ENCODE results near the gene GTF3C6.
"Not testable (repeated sequence)": the region's sequence is repeated elsewhere in the genome, so short reads cannot be mapped to it uniquely, and the experiment has no call there.

Gene GTF3C6

DNA sequence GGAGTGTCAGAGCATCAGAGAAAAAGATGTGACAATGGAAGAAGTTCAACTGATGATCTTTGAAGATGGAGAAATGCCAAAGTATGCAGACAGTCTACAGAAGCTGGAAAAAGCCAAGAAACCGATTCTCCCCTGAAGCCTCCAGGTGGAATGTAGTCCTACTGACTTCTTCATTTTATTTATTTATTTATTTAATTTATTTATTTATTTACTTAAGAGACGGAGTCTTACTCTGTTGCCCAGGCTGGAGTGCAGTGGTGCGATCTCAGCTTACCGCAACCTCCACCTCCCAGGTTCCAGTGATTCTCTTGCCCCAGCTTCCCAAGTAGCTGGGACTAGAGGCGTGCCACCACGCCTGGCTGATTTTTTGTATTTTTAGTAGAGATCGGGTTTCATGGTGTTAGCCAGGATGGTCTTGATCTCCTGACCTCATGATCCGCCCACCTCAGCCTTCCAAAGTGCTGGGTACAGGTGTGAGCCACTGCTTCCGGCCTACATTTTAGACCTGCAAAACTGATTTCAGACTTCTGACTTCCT lies 21.1 kb downstream of the GTF3C6 start:
- no peak for DNase-seq (ENCODE audit: low read depth)

DNA sequence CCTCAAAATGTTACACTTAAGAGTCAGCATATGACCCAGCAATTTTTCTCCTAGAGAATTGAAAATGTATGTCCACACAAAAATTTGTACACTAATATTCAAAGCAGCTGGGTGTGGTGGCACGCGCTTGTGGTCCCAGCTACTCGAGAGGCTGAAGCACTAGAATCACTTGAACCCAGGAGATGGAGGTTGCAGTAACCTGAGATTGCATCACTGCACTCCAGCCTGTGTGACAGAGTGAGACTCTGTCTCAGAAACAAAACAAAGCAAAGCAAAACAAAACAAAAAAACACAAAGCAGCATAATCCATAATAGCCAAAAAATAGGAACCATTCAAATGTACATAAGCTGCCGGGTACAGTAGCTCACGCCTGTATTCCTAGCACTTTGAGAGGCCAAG lies 21.7 kb downstream of the GTF3C6 start:
- no peak for DNase-seq (ENCODE audit: low read depth)

DNA sequence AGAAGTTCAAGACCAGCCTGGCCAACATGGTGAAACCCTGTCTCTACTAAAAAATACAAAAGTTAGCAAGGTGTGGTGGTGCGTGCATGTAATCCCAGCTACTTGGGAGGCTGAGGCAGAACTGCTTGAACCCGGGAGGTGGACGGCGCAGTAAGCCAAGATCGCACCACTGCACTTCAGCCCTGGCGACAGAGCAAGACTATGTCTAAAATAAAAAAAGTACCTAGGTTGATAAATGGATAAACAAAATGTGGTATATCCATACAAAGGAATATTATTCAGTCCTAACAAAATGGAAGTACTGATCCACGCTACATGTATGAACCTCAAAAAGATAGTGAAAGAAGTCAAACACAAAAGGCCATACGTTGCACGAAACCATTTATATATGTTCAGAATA lies 22.1 kb downstream of the GTF3C6 start:
- no peak for DNase-seq (ENCODE audit: low read depth)

DNA sequence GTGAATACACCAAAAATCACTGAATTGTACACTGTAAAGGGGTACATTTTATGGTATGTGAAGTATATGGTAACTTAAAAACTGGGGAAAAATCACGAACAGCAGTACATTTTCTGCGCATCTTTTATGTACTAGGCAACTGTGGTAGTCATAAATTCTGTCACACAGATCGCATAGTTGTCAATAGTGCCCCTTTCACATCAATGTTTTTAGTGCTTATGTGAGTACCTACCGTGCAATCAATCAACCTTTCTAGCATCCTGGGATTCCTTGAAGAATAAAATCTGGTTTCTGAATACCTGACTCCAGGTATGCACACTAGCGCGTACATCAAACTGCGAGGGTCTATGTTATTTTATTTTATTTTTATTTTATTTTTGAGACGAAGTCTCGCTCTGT lies 22.7 kb downstream of the GTF3C6 start:
- no peak for DNase-seq (ENCODE audit: low read depth)

DNA sequence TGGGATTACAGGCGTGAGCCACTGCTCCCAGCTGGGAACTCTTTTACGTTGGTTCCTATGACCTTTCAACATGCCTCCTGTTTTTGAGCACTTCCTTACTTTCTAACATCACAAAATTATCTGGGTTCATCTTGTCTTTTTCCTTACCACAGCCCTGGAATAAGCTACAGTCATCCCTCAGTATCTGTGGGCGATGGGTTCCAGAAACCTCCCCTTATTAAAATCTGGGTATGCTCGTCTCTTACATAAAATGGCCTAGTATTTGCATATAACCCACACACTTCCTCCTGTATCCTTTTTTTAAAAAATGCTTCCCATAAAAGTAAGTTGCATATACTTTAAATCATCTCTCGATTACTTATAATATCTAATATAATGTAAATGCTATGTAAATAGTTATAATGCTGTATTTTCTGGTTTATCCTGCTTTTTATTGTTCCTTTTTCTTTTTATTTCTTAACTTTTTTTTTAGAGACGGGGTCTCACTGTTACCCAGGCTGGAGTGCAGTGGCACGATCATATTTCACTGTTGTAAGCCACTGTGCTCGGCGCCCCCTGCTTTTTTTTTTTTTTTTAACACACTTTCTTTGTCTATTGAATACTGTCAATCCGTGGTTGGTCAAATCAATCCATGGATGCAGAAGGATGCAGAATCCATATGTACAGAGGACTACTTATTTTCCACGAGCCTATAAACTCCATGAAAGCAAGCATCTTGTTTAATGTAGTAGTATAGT lies 32.5 kb downstream of the GTF3C6 start:
- DNase-seq (ENCODE audit: low read depth) = no peak

DNA sequence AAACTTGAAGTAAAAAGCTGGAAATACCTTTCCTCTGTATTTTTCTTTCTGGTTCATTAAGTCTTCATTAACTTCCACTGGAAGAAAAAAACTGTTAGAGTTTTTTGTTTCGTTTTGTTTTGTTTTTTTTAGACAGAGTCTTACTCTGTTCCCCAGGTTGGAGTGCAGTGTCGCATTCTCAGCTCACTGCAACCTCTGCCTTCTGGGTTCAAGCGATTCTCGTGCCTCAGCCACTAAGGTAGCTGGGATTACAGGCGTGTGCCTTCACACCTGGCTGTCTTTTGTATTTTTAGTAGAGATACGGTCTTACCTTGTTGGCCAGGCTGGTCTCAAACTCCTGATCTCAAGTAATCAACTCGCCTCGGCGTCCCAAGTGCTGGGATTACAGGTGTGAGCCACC lies 38.2 kb downstream of the GTF3C6 start:
- no peak for DNase-seq (ENCODE audit: low read depth)

DNA sequence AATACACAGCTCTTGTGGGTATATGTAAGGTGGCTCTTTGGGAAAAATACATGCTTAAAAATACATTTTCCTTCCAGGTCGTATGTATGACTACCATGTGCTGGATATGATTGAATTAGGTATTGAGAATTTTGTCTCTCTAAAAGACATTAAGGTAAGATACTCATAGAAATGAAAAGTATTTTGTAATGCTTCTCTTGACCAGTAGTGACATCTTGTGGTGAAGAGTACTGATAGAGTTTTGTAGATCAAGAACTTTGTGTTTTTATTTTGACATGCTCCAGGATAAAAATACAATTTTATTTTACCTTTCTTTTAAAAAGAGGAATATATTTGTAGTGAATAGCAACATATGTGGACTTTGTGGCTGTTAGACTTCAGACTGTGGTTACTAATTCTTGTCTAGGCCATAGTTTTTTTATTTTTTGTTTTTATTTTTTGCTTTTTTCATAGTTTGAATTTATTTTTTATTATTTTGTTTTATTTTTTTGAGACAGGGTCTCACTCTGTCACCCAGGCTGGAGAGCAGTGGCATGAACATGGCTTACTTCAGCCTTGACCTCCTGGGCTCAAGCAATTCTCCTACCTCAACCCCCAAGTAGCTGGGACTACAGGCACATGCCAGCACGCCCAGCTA lies 41.2 kb downstream of the GTF3C6 start:
- DNase-seq (ENCODE audit: low read depth) = no peak

DNA sequence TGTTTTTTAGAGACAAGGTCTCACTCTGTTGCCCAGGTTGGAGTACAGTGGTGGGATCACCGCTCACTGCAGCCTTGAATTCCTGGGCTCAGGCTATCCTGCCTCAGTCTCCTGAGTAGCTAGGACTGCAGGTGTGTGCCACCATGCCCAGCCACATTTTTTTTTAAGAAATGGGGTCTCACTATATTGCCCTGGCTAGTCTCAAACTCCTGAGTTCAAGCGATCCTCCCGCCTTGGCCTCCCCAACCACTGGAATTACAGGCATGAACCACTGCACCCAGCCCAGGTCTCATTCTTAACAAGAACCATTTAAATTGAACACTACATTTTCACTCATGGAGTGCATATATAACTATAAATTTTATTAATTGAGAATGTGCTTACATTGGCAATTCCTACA lies 43.8 kb downstream of the GTF3C6 start:
- no peak for DNase-seq (ENCODE audit: low read depth)

DNA sequence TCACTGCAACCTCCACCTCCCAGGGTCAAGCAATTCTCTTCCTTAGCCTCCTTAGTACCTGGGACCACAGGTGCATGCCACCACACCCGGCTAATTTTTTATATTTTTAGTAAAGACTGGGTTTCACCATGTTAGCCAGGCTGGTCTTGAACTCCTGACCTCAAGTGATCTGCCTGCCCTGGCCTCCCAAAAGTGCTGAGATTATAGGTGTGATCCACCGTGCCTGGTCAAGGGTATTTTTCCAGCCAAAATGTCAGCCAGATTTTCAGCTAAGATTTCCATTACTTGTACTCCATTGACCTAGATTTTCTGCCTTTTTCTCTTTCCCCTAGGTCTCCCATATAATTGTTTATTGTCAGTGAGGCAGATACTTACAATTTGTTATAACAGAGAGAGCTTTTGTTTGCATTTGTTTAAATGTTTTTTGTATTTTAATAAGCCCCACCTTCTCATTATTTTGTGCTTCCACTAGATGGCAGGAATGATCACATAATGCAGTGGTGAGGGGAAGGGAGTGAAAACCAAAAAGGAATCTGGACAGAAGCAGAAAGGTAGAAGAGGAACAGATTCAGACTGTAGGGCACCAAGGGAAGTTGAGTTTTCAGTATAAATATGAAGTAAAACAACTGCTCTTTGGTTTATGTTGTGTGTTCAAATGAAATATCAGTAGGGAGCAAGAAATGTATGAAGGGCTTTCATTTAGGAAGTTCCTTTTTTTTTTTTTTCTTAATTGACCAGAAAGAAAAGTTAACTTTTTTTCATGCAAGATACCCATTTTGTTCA lies 53.0 kb downstream of the GTF3C6 start:
- DNase-seq (ENCODE audit: low read depth) = peak; percentile 18

DNA sequence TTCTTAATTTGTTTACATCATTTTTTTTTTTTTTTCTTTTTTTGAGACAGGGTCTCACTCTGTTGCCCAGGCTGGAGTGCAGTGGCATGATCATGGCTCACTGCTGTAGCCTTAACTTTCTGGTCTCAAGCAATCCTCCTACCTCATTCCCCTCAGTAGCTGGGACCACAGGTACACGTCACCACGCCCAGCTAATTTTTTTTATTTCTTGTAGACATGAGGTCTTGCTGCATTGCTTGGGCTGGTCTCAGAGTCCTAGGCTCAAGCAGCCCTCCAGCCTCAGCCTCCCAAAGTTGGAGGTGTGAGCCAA lies 53.6 kb downstream of the GTF3C6 start:
- no peak for DNase-seq (ENCODE audit: low read depth)

DNA sequence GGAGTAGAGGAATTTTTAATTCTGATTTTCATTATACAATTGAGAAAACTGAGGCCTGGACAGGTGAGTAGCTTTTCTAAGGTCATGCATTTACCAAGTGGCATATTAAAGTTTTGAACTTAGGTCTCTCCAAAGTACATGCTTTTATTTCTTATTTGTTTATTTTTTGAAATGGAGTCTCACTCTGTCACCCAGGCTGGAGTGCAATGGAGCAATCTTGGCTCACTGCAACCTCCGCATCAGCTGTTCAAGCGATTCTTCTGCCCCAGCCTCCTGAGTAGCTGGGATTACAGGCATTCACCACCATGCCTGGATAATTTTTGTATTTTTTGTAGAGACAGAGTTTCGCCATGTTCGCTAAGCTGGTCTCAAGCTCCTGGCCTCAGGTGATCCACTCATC lies 54.0 kb downstream of the GTF3C6 start:
- DNase-seq (ENCODE audit: low read depth) = not testable (repeated sequence)

DNA sequence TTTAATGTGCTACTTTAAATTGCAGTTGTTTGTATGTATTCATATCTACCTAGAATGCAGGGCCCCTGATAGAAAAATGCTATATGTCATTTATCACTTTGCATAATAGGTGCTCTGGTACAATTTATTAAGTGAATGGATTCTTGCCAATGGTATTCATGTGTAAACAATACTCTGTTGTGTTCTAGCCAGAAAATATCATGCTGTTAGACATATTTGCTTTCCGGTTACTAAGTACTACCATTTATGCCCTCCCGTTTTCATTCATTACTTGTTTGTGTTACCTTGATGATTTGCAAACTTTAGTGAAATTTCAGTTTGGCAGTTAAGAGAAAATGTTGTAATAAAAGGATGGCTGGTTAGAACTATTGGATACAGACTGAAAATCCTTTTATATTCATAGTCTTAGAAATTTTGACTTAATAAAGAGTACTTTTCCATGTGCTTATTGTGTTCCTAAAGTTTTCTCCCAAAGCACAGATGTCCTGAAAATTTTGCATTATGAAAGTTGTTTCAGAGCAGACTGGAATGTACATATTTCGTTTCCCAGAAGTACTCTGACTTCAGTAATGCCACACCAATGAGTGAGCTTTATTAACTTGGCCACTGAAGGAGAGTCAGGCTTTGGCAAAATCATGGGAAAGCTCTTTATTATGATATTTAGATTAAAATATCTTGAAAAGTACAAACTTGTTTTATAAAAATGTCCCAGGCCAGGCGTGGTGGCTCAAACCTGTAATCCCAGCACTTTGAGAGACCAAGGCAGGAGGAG lies 54.8 kb downstream of the GTF3C6 start:
- DNase-seq (ENCODE audit: low read depth) = no peak

DNA sequence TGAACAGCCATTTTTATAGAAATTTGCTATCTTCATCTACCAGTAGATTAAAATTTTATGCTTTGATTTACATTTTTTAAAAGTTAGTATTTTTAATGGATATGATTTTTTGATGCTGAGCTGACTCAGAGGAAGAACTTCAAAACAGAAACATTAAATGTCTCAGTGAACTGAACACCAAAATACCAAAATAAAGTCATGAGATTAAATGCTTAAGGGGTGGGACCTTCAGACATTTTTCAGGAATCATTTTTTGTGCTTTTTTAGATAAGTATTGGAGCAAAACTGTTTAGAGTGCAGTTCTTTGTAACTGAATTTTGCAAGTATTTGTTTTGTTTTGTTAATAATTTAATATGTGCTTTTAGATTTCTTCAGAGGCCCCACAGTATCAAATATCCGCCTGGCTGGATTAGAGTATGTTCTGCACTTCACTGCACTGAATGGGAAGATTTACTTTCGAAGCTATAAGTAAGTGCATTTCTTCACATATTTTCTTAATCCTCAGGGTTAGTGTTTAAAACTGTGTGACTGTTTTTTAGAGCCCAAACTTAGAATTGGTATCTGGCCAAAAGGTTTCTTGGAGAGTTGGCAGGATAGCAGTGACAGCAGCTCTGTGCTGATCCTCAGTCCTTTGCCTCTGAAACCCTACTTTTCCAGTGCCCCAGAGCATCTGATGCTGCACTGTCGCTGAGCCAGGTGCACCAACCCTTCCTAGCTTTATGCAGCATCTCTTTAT lies 57.1 kb downstream of the GTF3C6 start:
- no peak for DNase-seq (ENCODE audit: low read depth)

DNA sequence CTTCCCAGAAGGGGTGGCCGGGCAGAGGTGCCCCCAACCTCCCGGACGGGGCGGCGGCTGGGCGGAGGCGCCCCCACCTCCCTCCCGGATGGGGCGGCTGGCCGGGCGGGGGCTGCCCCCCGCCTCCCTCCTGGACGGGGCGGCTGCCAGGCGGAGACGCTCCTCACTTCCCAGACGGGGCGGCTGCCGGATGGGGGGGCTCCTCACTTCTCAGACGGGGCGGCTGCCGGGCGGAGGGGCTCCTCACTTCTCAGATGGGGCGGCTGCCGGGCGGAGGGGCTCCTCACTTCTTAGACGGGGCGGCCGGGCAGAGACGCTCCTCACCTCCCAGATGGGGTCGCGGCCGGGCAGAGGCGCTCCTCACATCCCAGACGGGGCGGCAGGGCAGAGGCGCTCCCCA lies 58.7 kb downstream of the GTF3C6 start:
- not testable (repeated sequence) for DNase-seq (ENCODE audit: low read depth)

Data from CMK (cell line).